ENCODE data around the gene DYNC1LI1.

DYNC1LI1 gene

GRCh38 chr3:32607522-32607921 is 36.9 kb upstream of the DYNC1LI1 start:
- no peak for TF ChIP-seq CTCF (conservative IDR thresholded peaks at IDR 0.05; ENCODE audit: control insufficient read depth, insufficient read depth, low read depth, low read length)
- no peak for DNase-seq (ENCODE audit: low read depth)
- no peak overlapping the region for H3K4me3 ChIP-seq (ENCODE audit: control insufficient read depth, low read depth, low read length)

GRCh38 chr3:32606960-32607359 is 36.3 kb upstream of the DYNC1LI1 start:
- TF ChIP-seq CTCF (conservative IDR thresholded peaks at IDR 0.05; ENCODE audit: control insufficient read depth, insufficient read depth, low read depth, low read length) = no peak
- no peak overlapping the region for H3K4me3 ChIP-seq (ENCODE audit: control insufficient read depth, low read depth, low read length)
- DNase-seq (ENCODE audit: low read depth) = no peak

- no peak for TF ChIP-seq CTCF (conservative IDR thresholded peaks at IDR 0.05; ENCODE audit: control insufficient read depth, insufficient read depth, low read depth, low read length)
- H3K4me3 ChIP-seq (ENCODE audit: control insufficient read depth, low read depth, low read length) = no peak overlapping the region
- DNase-seq (ENCODE audit: low read depth) = no peak
Observed at GRCh38 chr3:32606277-32606676, 35.6 kb upstream of the DYNC1LI1 start.

- no peak for TF ChIP-seq CTCF (conservative IDR thresholded peaks at IDR 0.05; ENCODE audit: control insufficient read depth, insufficient read depth, low read depth, low read length)
- DNase-seq (ENCODE audit: low read depth) = no peak
Observed at GRCh38 chr3:32603064-32603463, 32.4 kb upstream of the DYNC1LI1 start.

GRCh38 chr3:32602206-32602605 is 31.5 kb upstream of the DYNC1LI1 start:
- no peak overlapping the region for H3K4me3 ChIP-seq (ENCODE audit: control insufficient read depth, low read depth, low read length)
- TF ChIP-seq CTCF (conservative IDR thresholded peaks at IDR 0.05; ENCODE audit: control insufficient read depth, insufficient read depth, low read depth, low read length) = no peak
- no peak for DNase-seq (ENCODE audit: low read depth)

More at GRCh38 chr3:32603064-32603463, 32.4 kb upstream of the DYNC1LI1 start:
- H3K4me3 ChIP-seq (ENCODE audit: control insufficient read depth, low read depth, low read length) = no peak overlapping the region

- DNase-seq (ENCODE audit: low read depth) = no peak
- no peak overlapping the region for H3K4me3 ChIP-seq (ENCODE audit: control insufficient read depth, low read depth, low read length)
- TF ChIP-seq CTCF (conservative IDR thresholded peaks at IDR 0.05; ENCODE audit: control insufficient read depth, insufficient read depth, low read depth, low read length) = no peak
Observed at GRCh38 chr3:32601722-32602121, 31.1 kb upstream of the DYNC1LI1 start.

GRCh38 chr3:32597656-32598055 is 27.0 kb upstream of the DYNC1LI1 start:
- no peak for DNase-seq (ENCODE audit: low read depth)
- no peak for TF ChIP-seq CTCF (conservative IDR thresholded peaks at IDR 0.05; ENCODE audit: control insufficient read depth, insufficient read depth, low read depth, low read length)
- no peak overlapping the region for H3K4me3 ChIP-seq (ENCODE audit: control insufficient read depth, low read depth, low read length)

All from fibroblast of mammary gland (primary cell).